Bronchial epithelial cell (primary cell): Measurements from ENCODE around the gene FAM3D. TPM values are rescaled to one million over a fixed set of nuclear protein-coding genes. Genes with fewer than 3 reads are reported as not detected.

Source experiments
- DNase-seq: peaks from one replicate; pipeline ENCODE4 v3.0.0-alpha.2; 2010; ENCODE audit warnings: low read depth
- FAIRE-seq: peaks from 2 replicates; lab custom pipeline; 2011; peaks lifted over from hg19 to GRCh38; lab: Jason Lieb, UNC
- H3K27me3 ChIP-seq: 2 replicates; pipeline ENCODE4 v1.5.1; 2011; ENCODE audit warnings: low read length; ENCODE audit not compliant: control insufficient read depth, insufficient read depth
- H3K36me3 ChIP-seq: 2 replicates; pipeline ENCODE4 v1.5.1; 2011; ENCODE audit warnings: low read length; ENCODE audit not compliant: control insufficient read depth, insufficient read depth
- H3K4me3 ChIP-seq: 2 replicates; pipeline ENCODE4 v1.5.1; 2011; ENCODE audit warnings: mild to moderate bottlenecking, low read depth, low read length, control low read depth
- total RNA-seq: library from RNA; depleted of rRNA; stranded (reverse); fragments of >200 nt; gene quantifications from 2 replicates; pipeline ENCODE4 v1.2.1, GENCODE V29; 2014
- TF ChIP-seq, protein P1 (sequence below): IDR thresholded peaks from 2 replicates; pipeline ENCODE4 v1.5.1; 2011; ENCODE audit warnings: mild to moderate bottlenecking, moderate library complexity, low read length, control low read depth, inconsistent platforms; ENCODE audit not compliant: insufficient read depth, severe bottlenecking

The FAM3D gene
- total RNA-seq, 1 donor from 2014 or later = 5.3 TPM

DNA sequence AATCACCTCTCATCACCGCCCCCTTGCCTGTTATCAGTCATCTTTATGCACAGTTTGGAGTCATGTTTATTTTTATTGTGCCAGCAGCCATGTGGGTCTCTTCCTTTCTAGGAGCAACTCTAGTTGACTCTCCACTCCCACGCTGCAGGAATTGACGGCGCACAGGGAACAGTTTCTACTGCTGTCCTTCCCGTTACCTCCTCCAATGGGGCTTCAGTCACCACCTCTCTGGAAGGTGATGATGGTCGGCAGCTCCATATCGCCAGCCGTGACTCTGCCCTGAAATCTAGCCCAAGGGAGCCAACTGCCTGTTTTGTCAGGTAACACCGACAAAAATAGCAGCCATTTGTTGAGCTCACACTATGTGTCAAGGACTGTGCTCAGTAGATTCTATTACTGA is 53.7 kb downstream of the FAM3D start:
- no peaks in the 10 kb centered on the region for H3K27me3 ChIP-seq
- TF ChIP-seq, protein P1, sequence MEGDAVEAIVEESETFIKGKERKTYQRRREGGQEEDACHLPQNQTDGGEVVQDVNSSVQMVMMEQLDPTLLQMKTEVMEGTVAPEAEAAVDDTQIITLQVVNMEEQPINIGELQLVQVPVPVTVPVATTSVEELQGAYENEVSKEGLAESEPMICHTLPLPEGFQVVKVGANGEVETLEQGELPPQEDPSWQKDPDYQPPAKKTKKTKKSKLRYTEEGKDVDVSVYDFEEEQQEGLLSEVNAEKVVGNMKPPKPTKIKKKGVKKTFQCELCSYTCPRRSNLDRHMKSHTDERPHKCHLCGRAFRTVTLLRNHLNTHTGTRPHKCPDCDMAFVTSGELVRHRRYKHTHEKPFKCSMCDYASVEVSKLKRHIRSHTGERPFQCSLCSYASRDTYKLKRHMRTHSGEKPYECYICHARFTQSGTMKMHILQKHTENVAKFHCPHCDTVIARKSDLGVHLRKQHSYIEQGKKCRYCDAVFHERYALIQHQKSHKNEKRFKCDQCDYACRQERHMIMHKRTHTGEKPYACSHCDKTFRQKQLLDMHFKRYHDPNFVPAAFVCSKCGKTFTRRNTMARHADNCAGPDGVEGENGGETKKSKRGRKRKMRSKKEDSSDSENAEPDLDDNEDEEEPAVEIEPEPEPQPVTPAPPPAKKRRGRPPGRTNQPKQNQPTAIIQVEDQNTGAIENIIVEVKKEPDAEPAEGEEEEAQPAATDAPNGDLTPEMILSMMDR = no peak
- H3K36me3 ChIP-seq = no peaks in the 10 kb centered on the region
- H3K4me3 ChIP-seq = no peak overlapping the region
- FAIRE-seq (no peak), DNase-seq (no peak)

DNA sequence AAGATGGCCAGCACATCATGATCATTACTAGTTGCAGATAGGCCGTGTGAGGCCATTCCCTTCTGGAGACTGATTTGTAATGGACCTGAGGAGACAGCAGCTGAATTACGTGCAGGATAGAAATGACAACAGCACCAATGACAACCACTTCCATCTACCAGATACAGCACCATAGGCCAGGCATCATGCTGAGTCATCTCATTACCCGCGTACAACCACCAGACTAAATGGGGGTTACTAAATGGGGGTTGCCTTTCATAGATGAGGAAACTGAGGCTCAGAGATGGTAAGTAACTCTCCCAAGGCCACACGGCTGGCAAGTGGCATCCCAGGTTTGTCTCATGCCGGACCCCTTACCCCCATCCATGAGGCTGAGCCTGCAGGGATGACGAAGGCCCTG is 56.6 kb downstream of the FAM3D start:
- FAIRE-seq (peak; percentile 94), DNase-seq (no peak)
- H3K4me3 ChIP-seq = no peak overlapping the region
- no peaks in the 10 kb centered on the region for H3K36me3 ChIP-seq
- peaks cover under 1% of the 10 kb centered on the region for H3K27me3 ChIP-seq
- TF ChIP-seq, protein P1 = no peak

DNA sequence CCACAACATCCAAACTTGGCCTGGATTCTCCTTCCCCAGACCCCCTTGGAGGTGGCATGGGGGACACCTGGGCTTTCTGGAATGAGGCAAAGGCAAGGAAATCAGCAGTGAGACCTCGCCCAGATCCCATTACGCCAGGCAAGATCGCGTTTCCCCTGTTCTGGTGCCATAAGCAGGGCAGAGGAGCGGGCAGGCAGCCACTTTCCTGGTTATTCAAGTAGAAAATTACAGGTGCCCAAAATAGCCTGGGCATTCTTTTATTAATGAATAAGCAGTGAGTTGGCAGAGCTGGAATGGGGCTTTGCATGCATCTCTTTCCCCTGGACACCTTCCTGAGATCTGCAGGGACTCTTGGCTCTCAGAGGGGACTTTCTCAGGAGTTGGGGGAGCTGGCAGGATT is 57.9 kb downstream of the FAM3D start:
- TF ChIP-seq, protein P1 = no peak
- peak; percentile 15 for DNase-seq
- Histone ChIP-seq H3K27me3 (peaks cover 2% of the 10 kb centered on the region), H3K36me3 (no peaks in the 10 kb centered on the region), H3K4me3 (no peak overlapping the region)
- FAIRE-seq = no peak

DNA sequence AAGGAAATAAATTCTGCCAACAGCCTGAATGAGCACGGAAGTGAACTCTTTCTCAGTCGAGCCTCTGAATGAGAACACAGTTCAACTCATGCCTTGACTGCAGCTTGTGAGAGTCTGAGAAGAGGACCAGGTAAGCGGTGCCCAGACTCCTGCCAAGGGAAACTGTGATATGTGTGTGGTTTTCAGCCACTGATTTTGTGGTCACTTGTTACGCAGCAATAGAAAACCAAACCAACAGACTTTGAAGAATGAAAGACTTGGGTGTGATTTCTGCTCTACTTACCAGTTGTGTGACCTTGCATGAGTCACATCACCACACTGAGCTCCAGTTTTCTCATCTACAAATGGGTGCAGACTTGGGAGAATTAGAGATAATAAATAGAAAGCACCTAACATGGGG is 58.8 kb downstream of the FAM3D start:
- TF ChIP-seq, protein P1 = no peak
- no peak overlapping the region for H3K4me3 ChIP-seq
- FAIRE-seq (no peak), DNase-seq (no peak)
- peaks cover 4% of the 10 kb centered on the region for H3K27me3 ChIP-seq
- no peaks in the 10 kb centered on the region for H3K36me3 ChIP-seq

DNA sequence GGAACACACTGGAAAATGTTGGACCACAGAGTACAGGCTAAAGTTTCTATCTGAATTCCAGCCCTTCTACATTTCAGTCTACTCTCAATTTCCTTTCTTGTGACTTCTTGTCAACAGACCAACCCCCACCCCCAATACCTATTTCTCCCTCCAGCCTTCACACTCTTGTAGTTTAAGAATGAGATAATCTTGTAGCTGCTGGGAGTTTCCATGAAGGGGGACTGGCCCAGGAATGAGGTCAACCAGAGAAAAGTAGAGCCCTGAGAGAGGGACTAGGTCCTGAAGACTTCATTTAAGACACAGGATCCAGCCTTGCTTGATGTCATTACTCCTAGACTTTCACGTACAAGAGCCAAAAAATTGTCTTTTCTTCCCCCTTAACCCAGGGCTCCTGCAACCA is 59.9 kb downstream of the FAM3D start:
- H3K4me3 ChIP-seq = no peak overlapping the region
- H3K36me3 ChIP-seq = no peaks in the 10 kb centered on the region
- DNase-seq = no peak
- FAIRE-seq = no peak
- H3K27me3 ChIP-seq = peaks cover 4% of the 10 kb centered on the region
- TF ChIP-seq, protein P1 = no peak

DNA sequence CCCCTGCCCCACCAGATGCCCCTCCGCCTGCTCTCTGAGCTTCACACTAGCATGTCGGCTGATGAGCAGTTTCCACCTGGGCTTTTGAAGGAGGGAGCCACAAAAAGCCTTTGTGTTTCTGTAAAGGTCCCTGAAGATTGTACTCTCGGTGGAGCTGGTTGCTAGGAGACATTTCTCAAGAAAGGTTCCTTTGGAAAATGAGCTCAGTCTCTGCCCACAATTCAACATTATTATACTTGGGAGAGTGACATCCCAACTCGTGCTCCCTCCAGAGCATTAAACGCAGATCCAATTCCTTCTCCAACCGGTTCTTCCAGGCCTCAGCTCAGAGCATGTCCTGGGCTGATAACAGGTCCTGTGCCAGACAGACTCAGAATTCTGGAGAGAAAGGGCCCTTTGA is 62.5 kb downstream of the FAM3D start:
- FAIRE-seq = no peak

More for the DNA sequence above, 62.5 kb downstream of the FAM3D start:
- Histone ChIP-seq H3K27me3 (peaks cover 6% of the 10 kb centered on the region), H3K4me3 (no peak overlapping the region), H3K36me3 (no peaks in the 10 kb centered on the region)
- TF ChIP-seq, protein P1 = no peak
- no peak for DNase-seq
